MM.1S (cell line): ENCODE measurements around the gene SLC25A1.

ENCODE experiments used
- EZH2 ChIP-seq: fragments of 300-600 bp; sonication (generic); optimal IDR thresholded peaks from 2 replicates; pipeline ENCODE3; 2017; ENCODE audit warnings: low read depth, mild to moderate bottlenecking, antibody characterized with exemption, low read length, mixed read lengths
- EZH2phosphoT487 ChIP-seq: fragments of 300-600 bp; sonication (generic); IDR thresholded peaks from 2 replicates; pipeline ENCODE4 v1.6.1; 2018; ENCODE audit warnings: antibody characterized with exemption, low read length
- TF ChIP-seq, protein P1 (sequence below): fragments of 300-600 bp; sonication (generic); IDR thresholded peaks from 2 replicates; pipeline ENCODE4 v1.5.1; 2016; ENCODE audit warnings: antibody characterized with exemption, low read length, mixed read lengths

DNA sequence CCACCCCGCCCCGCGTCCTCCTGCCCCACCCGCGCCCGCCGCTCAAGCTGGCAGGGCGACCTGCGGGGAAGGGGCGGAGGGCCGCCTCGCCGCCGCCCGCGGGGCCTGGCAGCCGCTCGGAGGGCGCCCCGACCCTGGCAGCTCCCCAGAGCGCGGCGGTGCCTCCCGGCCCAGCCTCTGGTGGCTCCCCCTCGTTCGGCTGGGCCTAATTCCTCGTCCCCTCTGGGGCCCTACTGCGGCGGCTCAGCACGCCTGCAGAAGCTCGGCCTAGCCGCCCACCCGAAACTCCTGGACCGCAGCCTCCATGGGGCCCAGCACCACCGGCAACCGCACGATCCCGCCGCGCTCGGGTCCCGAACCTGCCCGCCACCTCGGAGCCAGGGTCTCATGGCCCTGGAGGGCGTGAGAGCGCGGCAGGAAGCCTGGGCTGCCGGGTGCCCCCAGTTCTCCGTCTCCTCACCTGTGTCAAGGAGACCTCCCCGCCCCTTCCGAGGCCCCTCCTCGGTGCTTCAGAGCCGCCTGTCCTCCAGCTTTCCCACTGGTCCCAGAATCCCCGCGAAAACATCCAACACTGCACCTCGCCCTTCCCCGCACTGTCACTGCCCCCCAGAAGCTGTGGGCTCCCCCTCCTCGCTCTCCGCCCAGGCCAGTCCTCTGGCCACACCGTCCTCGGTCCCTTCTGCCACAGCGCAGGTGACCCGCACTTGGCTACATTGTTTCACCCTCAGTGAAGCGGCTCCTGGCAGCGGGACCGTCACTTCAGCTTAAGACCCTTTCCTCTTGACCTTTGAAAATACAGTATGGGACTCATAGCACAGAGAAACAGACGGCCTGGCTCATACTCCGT, 27.8 kb downstream of the SLC25A1 start:
- TF ChIP-seq, protein P1, sequence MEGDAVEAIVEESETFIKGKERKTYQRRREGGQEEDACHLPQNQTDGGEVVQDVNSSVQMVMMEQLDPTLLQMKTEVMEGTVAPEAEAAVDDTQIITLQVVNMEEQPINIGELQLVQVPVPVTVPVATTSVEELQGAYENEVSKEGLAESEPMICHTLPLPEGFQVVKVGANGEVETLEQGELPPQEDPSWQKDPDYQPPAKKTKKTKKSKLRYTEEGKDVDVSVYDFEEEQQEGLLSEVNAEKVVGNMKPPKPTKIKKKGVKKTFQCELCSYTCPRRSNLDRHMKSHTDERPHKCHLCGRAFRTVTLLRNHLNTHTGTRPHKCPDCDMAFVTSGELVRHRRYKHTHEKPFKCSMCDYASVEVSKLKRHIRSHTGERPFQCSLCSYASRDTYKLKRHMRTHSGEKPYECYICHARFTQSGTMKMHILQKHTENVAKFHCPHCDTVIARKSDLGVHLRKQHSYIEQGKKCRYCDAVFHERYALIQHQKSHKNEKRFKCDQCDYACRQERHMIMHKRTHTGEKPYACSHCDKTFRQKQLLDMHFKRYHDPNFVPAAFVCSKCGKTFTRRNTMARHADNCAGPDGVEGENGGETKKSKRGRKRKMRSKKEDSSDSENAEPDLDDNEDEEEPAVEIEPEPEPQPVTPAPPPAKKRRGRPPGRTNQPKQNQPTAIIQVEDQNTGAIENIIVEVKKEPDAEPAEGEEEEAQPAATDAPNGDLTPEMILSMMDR, result no peak
- no peak for TF ChIP-seq EZH2phosphoT487
- TF ChIP-seq EZH2, result no peak
